GM23248 (cell line): ENCODE measurements around the gene RRP1. TPM values are rescaled to one million over a fixed set of nuclear protein-coding genes. Genes with fewer than 3 reads are reported as not detected.

Experiments
- DNase-seq: peaks from one replicate; pipeline ENCODE4 v3.0.0-alpha.2; 2015
- H2AFZ ChIP-seq: fragments of 200-600 bp; sonication (generic); 2 replicates; pipeline ENCODE4 v1.6.1; 2016; ENCODE audit warnings: antibody characterized with exemption
- H3F3A ChIP-seq: fragments of 200-600 bp; sonication (generic); 2 replicates; pipeline ENCODE4 v1.6.1; 2016; ENCODE audit warnings: mild to moderate bottlenecking, antibody characterized with exemption, mixed run types; ENCODE audit not compliant: insufficient read depth
- H3K27ac ChIP-seq: fragments of 200-600 bp; sonication (generic); 2 replicates; pipeline ENCODE4 v1.5.1; 2016; ENCODE audit warnings: mild to moderate bottlenecking
- H3K27me3 ChIP-seq: fragments of 200-600 bp; sonication (generic); replicated peaks from 2 replicates; pipeline ENCODE4 v1.6.1; 2016; ENCODE audit warnings: mild to moderate bottlenecking; ENCODE audit not compliant: insufficient read depth
- H3K36me3 ChIP-seq: fragments of 200-600 bp; sonication (generic); 2 replicates; pipeline ENCODE4 v1.6.1; 2016; ENCODE audit warnings: low read depth, mild to moderate bottlenecking
- H3K4me1 ChIP-seq: fragments of 200-600 bp; sonication (generic); 2 replicates; pipeline ENCODE4 v1.6.1; 2016; ENCODE audit warnings: mild to moderate bottlenecking; ENCODE audit not compliant: insufficient read depth
- H3K4me2 ChIP-seq: fragments of 200-600 bp; sonication (generic); one replicate; pipeline ENCODE4 v1.6.1; 2016; ENCODE audit warnings: mild to moderate bottlenecking; ENCODE audit not compliant: unreplicated experiment
- H3K4me3 ChIP-seq: fragments of 200-600 bp; sonication (generic); 2 replicates; pipeline ENCODE4 v1.5.1; 2016; ENCODE audit warnings: mild to moderate bottlenecking
- H3K79me2 ChIP-seq: fragments of 200-600 bp; sonication (generic); 2 replicates; pipeline ENCODE4 v1.6.1; 2016; ENCODE audit warnings: mild to moderate bottlenecking; ENCODE audit not compliant: insufficient read depth
- H3K9ac ChIP-seq: fragments of 200-600 bp; sonication (generic); 2 replicates; pipeline ENCODE4 v1.6.1; 2016; ENCODE audit warnings: mild to moderate bottlenecking
- H3K9me2 ChIP-seq: fragments of 200-600 bp; sonication (generic); 2 replicates; pipeline ENCODE4 v1.6.1; 2016; ENCODE audit warnings: mixed run types, mild to moderate bottlenecking, moderate library complexity; ENCODE audit not compliant: insufficient read depth
- H3K9me3 ChIP-seq: fragments of 200-600 bp; sonication (generic); one replicate; pipeline ENCODE4 v1.6.1; 2017; ENCODE audit warnings: low read depth
- H4K20me1 ChIP-seq: fragments of 200-600 bp; sonication (generic); 2 replicates; pipeline ENCODE4 v1.6.0; 2016; ENCODE audit not compliant: insufficient read depth
- EZH2 ChIP-seq: fragments of 200-600 bp; sonication (generic); IDR thresholded peaks from 2 replicates; pipeline ENCODE4 v1.6.1; 2018; ENCODE audit warnings: antibody characterized with exemption, mild to moderate bottlenecking; ENCODE audit not compliant: insufficient read depth, poor library complexity, severe bottlenecking
- EZH2phosphoT487 ChIP-seq: fragments of 200-600 bp; sonication (generic); IDR thresholded peaks from 2 replicates; pipeline ENCODE4 v1.6.1; 2018; ENCODE audit warnings: antibody characterized with exemption, moderate library complexity, mild to moderate bottlenecking, low read depth; ENCODE audit not compliant: insufficient read depth
- WGBS, 2 experiments: methylation state at CpG; one replicate each; pipeline ENCODE4 v1.1.6; 2015 to 2017; ENCODE audit warnings: low lambda C conversion rate in 2 of 2, low coverage in 1 of 2; ENCODE audit errors: missing lambda C conversion rate in 2 of 2; 5-methylcytosine and 5-hydroxymethylcytosine counted together
- in situ Hi-C: fragments of 300-500 bp; cut with MboI; formaldehyde crosslinking; loops from 2 replicates; pipeline ENCODE4 v1.15.0; 2020
- polyA plus RNA-seq: library from polyadenylated mRNA; unstranded; fragments of >200 nt; fragmentation: Nextera tagmentation; extraction: Ambion mirVana; gene quantifications from 2 replicates; pipeline ENCODE4 v1.2.1, GENCODE V29; 2016
- total RNA-seq: library from RNA; depleted of rRNA; stranded (reverse); fragments of >200 nt; shearing (Covaris generic); gene quantifications from 2 replicates; pipeline ENCODE4 v1.2.3, GENCODE V29; 2014

Gene RRP1
- total and polyA plus RNA-seq, 2 experiments from 2014 or later, result 17.6 to 22.3 TPM

- Histone ChIP-seq H4K20me1 (no peaks in the 10 kb centered on the region), H3F3A (no peaks in the 10 kb centered on the region), H3K4me2 (no peak overlapping the region), H3K9ac (no peak overlapping the region), H3K4me1 (no peaks in the 10 kb centered on the region), H3K27me3 (no peaks in the 10 kb centered on the region), H3K4me3 (no peak overlapping the region), H3K27ac (no peak overlapping the region), H2AFZ (no peak overlapping the region), H3K36me3 (peaks cover 17% of the 10 kb centered on the region), H3K9me2 (no peaks in the 10 kb centered on the region), H3K9me3 (no peaks in the 10 kb centered on the region), H3K79me2 (no peaks in the 10 kb centered on the region)
- 98 to 99% methylated on average over 7 of the region's 8 CpGs for WGBS, 2 experiments
- in situ Hi-C loops, result no loop called here
- TF ChIP-seq EZH2 (no peak), EZH2phosphoT487 (no peak)
- no peak for DNase-seq
Measured at GRCh38 chr21:43743947-43744346, 45.4 kb upstream of the RRP1 start.

- no peaks in the 10 kb centered on the region for H3K27me3 ChIP-seq
- no peaks in the 10 kb centered on the region for H3K9me2 ChIP-seq
- no peak overlapping the region for H3K4me3 ChIP-seq
- H3F3A ChIP-seq, result no peaks in the 10 kb centered on the region
- H3K4me2 ChIP-seq, result no peak overlapping the region
- in situ Hi-C loops, result no loop called here
- DNase-seq, result no peak
- no peaks in the 10 kb centered on the region for H3K4me1 ChIP-seq
- no peak overlapping the region for H3K9ac ChIP-seq
- H4K20me1 ChIP-seq, result no peaks in the 10 kb centered on the region
- no peaks in the 10 kb centered on the region for H3K9me3 ChIP-seq
- TF ChIP-seq EZH2phosphoT487, result no peak
- TF ChIP-seq EZH2, result no peak
- no peaks in the 10 kb centered on the region for H3K79me2 ChIP-seq
- H2AFZ ChIP-seq, result no peak overlapping the region
- WGBS, 2 experiments, result 98% methylated on average over 18 of the region's 18 CpGs
- H3K27ac ChIP-seq, result no peak overlapping the region
- peaks cover 17% of the 10 kb centered on the region for H3K36me3 ChIP-seq
Measured at GRCh38 chr21:43744725-43745124, 44.7 kb upstream of the RRP1 start.

- Histone ChIP-seq H3K4me3 (no peak overlapping the region), H3K27ac (no peak overlapping the region), H3K9me3 (no peaks in the 10 kb centered on the region), H3K27me3 (no peaks in the 10 kb centered on the region), H3K9me2 (no peaks in the 10 kb centered on the region), H3K9ac (no peak overlapping the region), H2AFZ (no peak overlapping the region), H3K4me2 (no peak overlapping the region), H3F3A (no peaks in the 10 kb centered on the region), H3K4me1 (no peaks in the 10 kb centered on the region), H3K79me2 (no peaks in the 10 kb centered on the region), H3K36me3 (peaks cover 17% of the 10 kb centered on the region), H4K20me1 (no peaks in the 10 kb centered on the region)
- 94 to 96% methylated on average over 16 of the region's 16 CpGs for WGBS, 2 experiments
- in situ Hi-C loops, result no loop called here
- DNase-seq, result no peak
- no peak for TF ChIP-seq EZH2
- TF ChIP-seq EZH2phosphoT487, result no peak
Measured at GRCh38 chr21:43745772-43746517, 43.4 kb upstream of the RRP1 start.

- Histone ChIP-seq H3K36me3 (peaks cover 17% of the 10 kb centered on the region), H3K4me1 (no peaks in the 10 kb centered on the region), H3K79me2 (no peaks in the 10 kb centered on the region), H3K9me3 (no peaks in the 10 kb centered on the region), H3F3A (no peaks in the 10 kb centered on the region), H3K9ac (no peak overlapping the region), H2AFZ (no peak overlapping the region), H3K4me3 (no peak overlapping the region), H4K20me1 (no peaks in the 10 kb centered on the region), H3K9me2 (no peaks in the 10 kb centered on the region), H3K27me3 (no peaks in the 10 kb centered on the region), H3K4me2 (no peak overlapping the region), H3K27ac (no peak overlapping the region)
- WGBS, 2 experiments, result 94 to 96% methylated on average over 17 of the region's 17 CpGs
- in situ Hi-C loops, result no loop called here
- DNase-seq, result no peak
- no peak for TF ChIP-seq EZH2
Measured at GRCh38 chr21:43748622-43749021, 40.8 kb upstream of the RRP1 start.
